Ovary (tissue), 9 donors: ENCODE measurements around the gene ICE2. TPM values are rescaled to one million over a fixed set of nuclear protein-coding genes. Genes with fewer than 3 reads are reported as not detected.

Source experiments
- DNase-seq, 5 donors: peaks; one replicate each; pipeline ENCODE4 v3.0.0-alpha.2; 2019 to 2020
- H3K27ac ChIP-seq, 2 donors: fragments of 200-600 bp; one replicate each; pipeline versions ENCODE4 v1.5.1 to v1.8.0; 2019 to 2022
- H3K27me3 ChIP-seq: fragments of 200-600 bp; one replicate; pipeline ENCODE4 v1.8.0; 2022
- H3K36me3 ChIP-seq: fragments of 200-600 bp; sonication (generic); one replicate; pipeline ENCODE4 v1.5.1; 2019
- H3K4me1 ChIP-seq: one replicate; pipeline ENCODE4 v1.8.1; 2013; ENCODE audit warnings: mild to moderate bottlenecking, moderate library complexity; ENCODE audit not compliant: insufficient read depth
- H3K4me3 ChIP-seq: fragments of 200-600 bp; sonication (generic); one replicate; pipeline ENCODE4 v1.5.1; 2017
- H3K9me3 ChIP-seq, 2 donors: fragments of 200-600 bp in 1 of 2; sonication (generic) in 1 of 2; one replicate each; pipeline versions ENCODE4 v1.5.1 to v1.8.1; 2013 to 2019; ENCODE audit warnings: mild to moderate bottlenecking in 1 of 2, moderate library complexity in 1 of 2
- CTCF ChIP-seq, 3 donors: fragments of 450-650 bp in 2 of 3; fragments of 200-600 bp in 1 of 3; IDR thresholded peaks; one replicate each; pipeline versions ENCODE4 v1.5.1 to v1.8.0; 2016 to 2022; ENCODE audit warnings: antibody characterized with exemption in 3 of 3, mild to moderate bottlenecking in 1 of 3
- EP300 ChIP-seq: sonication (generic); formaldehyde crosslinking; IDR thresholded peaks from one replicate; pipeline ENCODE4 v1.6.1; 2017; ENCODE audit warnings: antibody characterized with exemption
- POLR2A ChIP-seq: fragments of 450-650 bp; IDR thresholded peaks from one replicate; pipeline ENCODE4 v1.6.1; 2017; ENCODE audit warnings: antibody characterized with exemption, mild to moderate bottlenecking, moderate library complexity
- WGBS, 3 donors: extraction: QIAGEN DNeasy Blood & Tissue Kit in 1 of 3; methylation state at CpG; one replicate each; pipeline versions ENCODE4 v1.1.5 to v1.1.7; 2013 to 2017; 5-methylcytosine and 5-hydroxymethylcytosine counted together
- intact Hi-C, 4 donors: fragments of 100-400 bp; cut with DNase I; formaldehyde crosslinking; loops; one replicate each; pipeline versions ENCODE4 v1.11.0 to v1.15.1; 2022 to 2023
- polyA plus RNA-seq, 2 donors: library from polyadenylated mRNA; stranded (reverse); fragments of 200-250 nt in 1 of 2; fragments of 350-450 nt in 1 of 2; fragmentation: Illumina TruSeq in 1 of 2; extraction: RNeasy Lipid Tissue Mini Kit (QIAGEN cat#74804) in 1 of 2; gene quantifications; one replicate each; pipeline ENCODE4 v1.2.3, GENCODE V29; 2013 to 2014
- total RNA-seq, 7 donors: library from RNA; depleted of rRNA in 2 of 7; stranded (reverse); fragments of >200 nt in 2 of 7; fragmentation: NEBNext Ultra II Directional in 3 of 7; extraction: Animal tissue kit (Norgen Biotek cat#: 25700) in 3 of 7; gene quantifications; one replicate each; pipeline versions ENCODE4 v1.1.0 to v1.2.4, GENCODE V29; 2016 to 2023
- donor health status: DM: no; HTN: no; CAD: no; lungs with moderate emphysema.
- donor health status: DM: no; HTN: no; CAD: no.
- donor health status: Bipolar disorder and iron deficiency.
- donor health status: DM: yes; HTN: yes; CAD: no.
- donor health status: DM: no; HTN: no; CAD: no.
- donor health status: DM: yes; HTN: yes; CAD: no.

ICE2 gene
- total and polyA plus RNA-seq, 9 donors: 16.4 to 72.0 (median 53.0) TPM

- intact Hi-C loops: loop anchor here in 1 of 4 donors (10.0 kb wide), 1 partner anchor 65 kb away; no protein-coding TSS in a partner anchor
- H3K4me3 ChIP-seq: no peak overlapping the region
- no peaks in the 10 kb centered on the region for H3K9me3 ChIP-seq
- H3K27me3 ChIP-seq: no peaks in the 10 kb centered on the region
- 85 to 88% (median 87%) methylated on average over 6 of the region's 6 CpGs for WGBS, 3 donors
- no peak for DNase-seq
- no peaks in the 10 kb centered on the region for H3K4me1 ChIP-seq
- H3K36me3 ChIP-seq: no peaks in the 10 kb centered on the region
- H3K27ac ChIP-seq: no peak overlapping the region
- TF ChIP-seq EP300: no peak
- TF ChIP-seq POLR2A: no peak
- TF ChIP-seq CTCF (IDR thresholded peaks at IDR 0.05): no peak
Measured at GRCh38 chr15:60520013-60520824, 41.3 kb upstream of the ICE2 start.

DNA sequence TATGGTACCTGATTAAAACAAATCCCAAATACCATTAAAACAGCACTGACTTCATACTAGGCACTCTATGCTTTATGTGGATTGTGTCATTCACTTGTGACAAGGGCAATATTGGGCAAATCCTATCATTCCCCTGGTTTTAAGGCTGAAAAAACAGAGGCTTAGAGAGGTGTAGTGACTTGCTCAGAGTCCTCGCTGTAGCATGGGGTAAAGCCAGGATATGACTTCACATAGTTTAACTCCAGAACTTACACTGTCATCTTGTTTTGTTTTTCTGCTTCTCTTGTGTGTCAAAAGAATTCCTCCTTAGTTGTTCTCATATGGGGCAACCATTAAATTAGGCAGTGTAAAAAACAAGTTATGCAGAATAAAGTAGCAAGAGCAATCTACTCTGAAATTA, 40.3 kb upstream of the ICE2 start:
- intact Hi-C loops: loop anchor here in 1 of 4 donors (10.0 kb wide), 1 partner anchor 1316 kb away; no protein-coding TSS in a partner anchor
- Histone ChIP-seq H3K27ac (no peak overlapping the region), H3K4me1 (no peaks in the 10 kb centered on the region)

DNA sequence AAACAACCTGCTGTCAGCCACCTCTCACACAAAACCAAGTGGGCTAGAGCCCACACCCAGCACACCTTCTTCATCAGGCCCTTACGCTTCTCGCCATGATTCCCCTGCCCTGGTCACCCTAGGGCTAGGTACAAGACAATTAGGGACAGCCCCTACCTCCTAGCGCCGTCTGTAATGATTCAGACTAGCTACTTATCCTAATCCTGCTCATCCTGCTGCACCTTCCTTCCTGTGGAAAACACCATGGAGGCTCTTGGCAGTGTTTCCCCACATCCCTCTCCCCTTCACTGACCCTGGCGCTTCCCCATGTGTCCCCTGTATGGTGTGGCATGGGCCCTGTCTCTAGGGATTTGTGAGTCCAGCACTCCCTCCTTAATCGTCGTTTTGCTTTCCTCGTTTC, 39.6 kb upstream of the ICE2 start:
- TF ChIP-seq EP300 (no peak), POLR2A (no peak), CTCF (IDR thresholded peaks at IDR 0.05) (no peak)
- Histone ChIP-seq H3K27me3 (no peaks in the 10 kb centered on the region), H3K36me3 (no peaks in the 10 kb centered on the region), H3K9me3 (no peaks in the 10 kb centered on the region), H3K4me3 (no peak overlapping the region), H3K27ac (no peak overlapping the region), H3K4me1 (no peaks in the 10 kb centered on the region)
- WGBS, 3 donors: 86 to 90% (median 90%) methylated on average over 8 of the region's 8 CpGs
- intact Hi-C loops: loop anchor here in 1 of 4 donors (10.0 kb wide), 1 partner anchor 1316 kb away; no protein-coding TSS in a partner anchor
- no peak for DNase-seq

More for the DNA sequence above, 40.3 kb upstream of the ICE2 start:
- WGBS, 3 donors: 84 to 90% (median 85%) methylated on average over 1 of the region's 1 CpG
- Histone ChIP-seq H3K27me3 (no peaks in the 10 kb centered on the region), H3K36me3 (no peaks in the 10 kb centered on the region), H3K9me3 (no peaks in the 10 kb centered on the region), H3K4me3 (no peak overlapping the region)
- TF ChIP-seq CTCF (IDR thresholded peaks at IDR 0.05) (no peak), POLR2A (no peak), EP300 (no peak)
- no peak for DNase-seq

DNA sequence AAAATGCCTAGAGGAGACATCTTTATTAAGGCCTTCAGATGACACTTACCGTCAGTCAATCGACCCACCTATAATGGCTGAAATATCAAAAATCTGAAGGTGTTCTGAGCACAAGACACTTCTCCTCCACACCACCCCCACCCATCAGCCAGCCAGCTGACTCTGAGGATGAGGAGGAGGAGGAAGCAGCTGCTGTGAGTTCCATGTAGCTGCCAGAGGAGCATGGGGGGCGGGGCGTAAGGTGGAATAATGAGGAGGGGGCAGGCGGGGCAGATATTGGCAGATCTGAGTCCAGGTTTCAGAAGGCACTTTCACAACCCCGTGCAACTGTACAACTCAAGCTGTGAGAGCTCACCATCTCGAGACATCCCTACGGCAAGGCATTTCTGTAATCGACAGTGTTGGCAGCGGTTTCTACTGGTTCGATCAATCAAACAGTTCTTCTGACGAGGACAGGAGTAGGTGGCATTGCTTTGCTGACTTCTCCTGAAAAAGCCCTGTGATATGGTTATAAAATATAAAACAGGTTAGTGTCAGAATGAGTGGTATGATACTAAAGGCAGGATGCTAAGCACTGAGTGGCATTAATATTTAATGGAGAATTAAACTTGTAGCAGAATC, 35.4 kb upstream of the ICE2 start:
- TF ChIP-seq CTCF (IDR thresholded peaks at IDR 0.05): no peak
- no peak for TF ChIP-seq EP300
- no peak for TF ChIP-seq POLR2A
- H3K4me3 ChIP-seq: no peak overlapping the region
- no peaks in the 10 kb centered on the region for H3K36me3 ChIP-seq
- H3K9me3 ChIP-seq: no peaks in the 10 kb centered on the region
- 95 to 96% (median 96%) methylated on average over 12 of the region's 12 CpGs for WGBS, 3 donors
- H3K27ac ChIP-seq: no peak overlapping the region
- no peaks in the 10 kb centered on the region for H3K4me1 ChIP-seq
- DNase-seq: no peak
- intact Hi-C loops: loop anchor here in 2 of 4 donors (5.0 to 10.0 kb wide), 2 partner anchors 1318 to 1320 kb away; no protein-coding TSS in a partner anchor
- no peaks in the 10 kb centered on the region for H3K27me3 ChIP-seq
